Glutamatergic neuron (in vitro differentiated cells): ENCODE data around the gene FBH1. TPM values are rescaled to one million over a fixed set of nuclear protein-coding genes. Genes with fewer than 3 reads are reported as not detected.

Experiments used
- DNase-seq: peaks from one replicate; pipeline ENCODE4 v3.0.0; 2022
- H3K27ac Mint-ChIP-seq: one replicate; pipeline ENCODE4 v1.8.0; 2020; ENCODE audit warnings: mild to moderate bottlenecking, mixed read lengths, inconsistent platforms; ENCODE audit not compliant: unreplicated experiment
- H3K27me3 Mint-ChIP-seq: one replicate; pipeline ENCODE4 v1.8.0; 2020; ENCODE audit warnings: mild to moderate bottlenecking, moderate library complexity, mixed read lengths, inconsistent platforms; ENCODE audit not compliant: unreplicated experiment
- H3K36me3 Mint-ChIP-seq: one replicate; pipeline ENCODE4 v1.8.0; 2020; ENCODE audit warnings: mild to moderate bottlenecking, mixed read lengths, inconsistent platforms; ENCODE audit not compliant: unreplicated experiment
- H3K4me1 Mint-ChIP-seq: one replicate; pipeline ENCODE4 v1.8.0; 2020; ENCODE audit warnings: mild to moderate bottlenecking, low read depth, mixed read lengths, inconsistent platforms; ENCODE audit not compliant: unreplicated experiment
- H3K4me3 Mint-ChIP-seq: one replicate; pipeline ENCODE4 v1.8.0; 2020; ENCODE audit warnings: mild to moderate bottlenecking, mixed read lengths, inconsistent platforms; ENCODE audit not compliant: unreplicated experiment
- H3K9me3 Mint-ChIP-seq: one replicate; pipeline ENCODE4 v1.8.0; 2020; ENCODE audit warnings: mild to moderate bottlenecking, moderate library complexity, mixed read lengths, inconsistent platforms; ENCODE audit not compliant: unreplicated experiment
- CTCF ChIP-seq: fragments of 200-600 bp; sonication (generic); IDR thresholded peaks from one replicate; pipeline ENCODE4 v1.5.0; 2021; ENCODE audit not compliant: partially characterized antibody, unreplicated experiment
- total RNA-seq: library from RNA; stranded (reverse); fragmentation: NEBNext Ultra II Directional; extraction: Animal tissue kit (Norgen Biotek cat#: 25700); gene quantifications from one replicate; pipeline ENCODE4 v1.2.1, GENCODE V29; 2021; ENCODE audit not compliant: unreplicated experiment

Gene FBH1
- total RNA-seq, 1 donor from 2014 or later: 65.0 TPM

GRCh38 chr10:5882961-5883360 is 7.1 kb upstream of the FBH1 start:
- DNase-seq: no peak
- TF ChIP-seq CTCF: no peak
- H3K9me3 Mint-ChIP-seq: peaks cover 4% of the 10 kb centered on the region
- H3K27ac Mint-ChIP-seq: no peak overlapping the region
- no peaks in the 10 kb centered on the region for H3K36me3 Mint-ChIP-seq
- H3K27me3 Mint-ChIP-seq: peaks cover 2% of the 10 kb centered on the region
- peaks cover 4% of the 10 kb centered on the region for H3K4me1 Mint-ChIP-seq
- no peak overlapping the region for H3K4me3 Mint-ChIP-seq

GRCh38 chr10:5885619-5886018 is 4.4 kb upstream of the FBH1 start:
- no peak overlapping the region for H3K4me3 Mint-ChIP-seq
- no peaks in the 10 kb centered on the region for H3K36me3 Mint-ChIP-seq
- H3K4me1 Mint-ChIP-seq: peaks cover 12% of the 10 kb centered on the region
- peaks cover 6% of the 10 kb centered on the region for H3K27me3 Mint-ChIP-seq
- peaks cover 10% of the 10 kb centered on the region for H3K9me3 Mint-ChIP-seq
- H3K27ac Mint-ChIP-seq: no peak overlapping the region
- no peak for DNase-seq
- TF ChIP-seq CTCF: no peak

- H3K27ac Mint-ChIP-seq: no peak overlapping the region
- no peaks in the 10 kb centered on the region for H3K36me3 Mint-ChIP-seq
- H3K9me3 Mint-ChIP-seq: peaks cover 11% of the 10 kb centered on the region
- peaks cover 23% of the 10 kb centered on the region for H3K4me1 Mint-ChIP-seq
- H3K4me3 Mint-ChIP-seq: no peak overlapping the region
- peaks cover 8% of the 10 kb centered on the region for H3K27me3 Mint-ChIP-seq
- TF ChIP-seq CTCF: no peak
- no peak for DNase-seq
Observed at GRCh38 chr10:5887029-5887428, 3.0 kb upstream of the FBH1 start.

GRCh38 chr10:5887641-5888040 is 2.4 kb upstream of the FBH1 start:
- peaks cover 27% of the 10 kb centered on the region for H3K4me1 Mint-ChIP-seq
- no peaks in the 10 kb centered on the region for H3K36me3 Mint-ChIP-seq
- no peak overlapping the region for H3K27ac Mint-ChIP-seq

GRCh38 chr10:5888351-5888750 is 1.7 kb upstream of the FBH1 start:
- Mint-ChIP-seq H3K4me1 (peaks cover 27% of the 10 kb centered on the region), H3K4me3 (peak overlapping the region; percentile 93), H3K9me3 (peaks cover 11% of the 10 kb centered on the region), H3K36me3 (no peaks in the 10 kb centered on the region), H3K27me3 (peaks cover 10% of the 10 kb centered on the region), H3K27ac (peak overlapping the region; percentile 50)
- DNase-seq: no peak
- TF ChIP-seq CTCF: no peak

More at GRCh38 chr10:5887641-5888040, 2.4 kb upstream of the FBH1 start:
- TF ChIP-seq CTCF: no peak
- Mint-ChIP-seq H3K9me3 (peaks cover 11% of the 10 kb centered on the region), H3K4me3 (peak overlapping the region; percentile 93), H3K27me3 (peaks cover 8% of the 10 kb centered on the region)
- no peak for DNase-seq
